HG03039 (cell line): ENCODE data around the gene PRDM11.

ENCODE experiments used
- ATAC-seq: cut with Tn5 transposase; IDR thresholded peaks from one replicate; pipeline ENCODE4 v1.9.1; 2021; ENCODE audit warnings: mild to moderate bottlenecking, moderate library complexity; ENCODE audit not compliant: unreplicated experiment

PRDM11 gene

DNA sequence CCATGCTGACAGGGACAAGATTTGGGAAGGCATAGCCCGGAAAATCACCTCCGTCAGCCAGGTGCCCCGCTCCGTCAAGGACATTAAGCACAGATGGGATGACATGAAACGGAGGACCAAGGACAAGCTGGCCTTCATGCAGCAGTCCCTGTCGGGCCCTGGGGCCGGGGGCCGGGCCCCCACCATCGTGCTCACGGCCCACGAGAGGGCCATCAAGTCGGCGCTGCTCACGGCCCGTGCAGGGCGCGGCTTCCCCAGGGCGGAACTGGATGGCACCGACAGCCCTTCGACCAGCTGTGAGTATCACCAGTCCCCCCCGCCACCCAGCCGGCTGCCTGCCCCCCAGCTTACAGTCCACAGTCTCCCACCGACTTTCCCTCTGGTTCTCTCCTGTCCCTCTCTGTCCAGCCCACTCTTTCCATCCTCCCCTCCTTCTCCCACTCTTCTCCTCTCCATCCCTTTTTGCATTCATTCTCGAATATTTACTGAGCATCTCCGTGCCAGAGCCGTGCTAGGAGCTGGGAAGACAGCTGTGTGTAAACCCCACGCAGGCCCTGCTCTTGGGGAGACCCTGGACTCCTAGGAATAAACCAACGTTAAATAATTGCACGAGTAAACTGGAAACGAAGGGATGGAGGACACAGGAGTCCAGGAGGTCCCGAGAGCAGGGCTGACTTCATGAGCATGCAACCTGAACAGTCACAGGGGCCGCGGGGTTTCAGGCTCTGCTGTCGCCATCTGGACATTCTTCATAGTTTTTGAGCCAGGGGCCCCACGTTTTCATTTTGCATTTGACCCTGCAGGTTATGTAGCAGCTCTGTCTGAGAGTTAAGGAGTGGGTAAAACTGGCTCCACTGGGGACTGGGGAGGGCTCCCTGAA lies 62.8 kb downstream of the PRDM11 start:
- no peak for ATAC-seq

DNA sequence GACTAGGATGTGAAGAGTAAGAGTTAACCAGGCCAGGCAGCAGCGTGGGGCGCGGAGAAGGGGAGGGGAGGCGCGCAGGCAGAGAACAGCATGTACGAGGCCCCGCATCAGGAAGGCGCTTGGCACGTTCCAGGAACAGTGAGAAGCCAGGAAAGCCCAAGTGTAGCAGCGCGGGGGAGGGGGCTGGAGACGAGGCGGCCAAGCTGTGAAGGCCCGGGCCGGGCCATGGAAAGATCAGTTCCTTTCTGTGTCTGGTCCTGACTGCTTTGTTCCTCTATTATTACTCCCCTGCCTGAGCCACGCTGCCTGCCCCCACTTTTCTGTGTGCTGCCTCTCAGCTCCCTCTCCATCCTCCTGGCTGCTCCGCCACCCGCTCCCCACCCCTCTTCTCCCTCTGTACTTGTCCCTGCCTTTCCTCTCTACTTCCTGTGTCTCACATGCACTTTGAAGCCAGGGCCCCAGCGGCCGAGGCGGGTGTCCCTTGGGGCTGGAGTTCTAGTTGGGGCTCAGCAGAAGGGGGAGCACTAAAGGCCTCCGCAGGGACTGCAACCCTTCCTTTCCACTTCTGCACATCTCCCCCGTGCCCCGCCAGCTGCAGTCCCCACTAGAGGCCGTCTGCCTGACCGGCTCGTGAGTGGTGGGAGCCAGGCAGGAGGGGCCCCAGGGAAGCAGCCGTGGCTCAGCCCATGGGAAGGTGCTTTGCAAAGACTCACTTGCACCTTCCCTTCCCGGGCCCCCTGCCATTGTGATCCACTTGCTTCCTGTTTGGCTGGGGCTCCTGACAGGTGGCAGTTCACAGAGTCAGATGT lies 63.7 kb downstream of the PRDM11 start:
- ATAC-seq, result no peak

DNA sequence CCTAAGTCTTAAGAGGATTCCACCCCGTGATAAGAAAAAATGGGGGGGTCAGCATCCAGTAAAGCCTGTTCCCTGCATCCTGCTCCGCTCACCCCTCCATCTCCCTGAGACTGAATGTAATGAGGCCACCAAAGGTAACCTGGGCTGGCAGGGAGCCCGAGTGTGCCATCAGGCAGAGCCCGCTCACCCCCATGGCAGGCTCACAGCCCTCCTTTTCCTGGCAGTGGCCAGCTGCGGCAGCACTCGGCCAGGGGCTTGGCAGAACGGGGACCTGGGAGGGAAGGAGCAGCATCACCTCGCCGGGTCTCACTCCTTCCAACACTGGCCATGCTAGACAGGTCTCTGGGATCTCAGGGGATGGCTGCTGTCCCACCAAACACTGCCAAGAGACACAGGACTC lies 64.4 kb downstream of the PRDM11 start:
- no peak for ATAC-seq

DNA sequence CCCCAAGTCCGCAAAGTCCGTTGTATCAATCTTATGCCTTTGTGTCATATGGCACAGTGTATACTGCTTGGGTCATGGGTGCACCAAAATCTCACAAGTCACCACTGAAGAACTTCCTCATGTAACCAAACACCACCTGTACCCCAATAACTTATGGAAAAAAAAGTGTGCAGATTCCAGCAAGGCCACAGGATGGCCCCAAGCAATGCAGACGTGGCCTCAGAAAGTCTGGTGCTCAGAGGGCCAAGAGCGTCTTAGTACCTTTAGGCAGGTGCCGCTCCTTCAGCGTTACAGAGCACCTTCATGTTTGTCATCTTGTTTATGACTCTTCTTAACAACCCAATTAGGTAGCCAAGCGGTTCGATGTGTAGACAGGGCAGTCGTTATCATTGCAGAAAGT lies 65.3 kb downstream of the PRDM11 start:
- no peak for ATAC-seq

DNA sequence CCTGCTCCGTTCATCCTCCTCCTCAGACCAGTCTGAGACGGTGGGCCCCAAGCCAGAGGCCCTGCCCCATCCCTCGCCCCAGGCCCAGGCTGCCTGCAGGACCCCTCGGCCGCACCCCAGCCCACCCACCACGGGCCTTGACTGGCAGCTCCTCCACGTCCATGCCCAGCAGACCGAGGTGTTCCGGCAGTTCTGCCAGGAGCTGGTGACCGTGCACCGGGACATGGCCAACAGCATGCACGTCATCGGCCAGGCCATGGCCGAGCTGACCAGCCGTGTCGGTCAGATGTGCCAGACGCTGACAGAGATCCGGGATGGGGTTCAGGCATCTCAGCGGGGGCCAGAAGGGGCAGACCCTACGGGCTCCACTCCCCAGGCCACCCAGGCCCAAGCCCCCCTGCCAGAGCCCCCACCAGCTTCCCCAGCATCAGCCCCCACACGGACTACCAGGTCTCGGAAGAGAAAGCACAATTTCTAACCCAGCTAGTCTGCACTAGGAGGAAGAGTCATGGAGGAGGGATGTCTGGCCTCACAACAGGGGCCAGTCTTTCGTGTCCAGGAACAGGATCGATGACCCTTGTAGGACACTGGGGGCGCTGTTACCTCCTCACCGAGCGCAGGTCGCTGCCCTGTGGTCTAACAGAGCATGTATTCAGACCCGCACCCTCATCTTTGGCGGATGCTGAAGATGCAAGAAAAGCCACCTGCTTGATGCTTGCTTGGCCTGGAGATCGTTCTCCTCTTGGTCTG lies 66.3 kb downstream of the PRDM11 start:
- no peak for ATAC-seq

DNA sequence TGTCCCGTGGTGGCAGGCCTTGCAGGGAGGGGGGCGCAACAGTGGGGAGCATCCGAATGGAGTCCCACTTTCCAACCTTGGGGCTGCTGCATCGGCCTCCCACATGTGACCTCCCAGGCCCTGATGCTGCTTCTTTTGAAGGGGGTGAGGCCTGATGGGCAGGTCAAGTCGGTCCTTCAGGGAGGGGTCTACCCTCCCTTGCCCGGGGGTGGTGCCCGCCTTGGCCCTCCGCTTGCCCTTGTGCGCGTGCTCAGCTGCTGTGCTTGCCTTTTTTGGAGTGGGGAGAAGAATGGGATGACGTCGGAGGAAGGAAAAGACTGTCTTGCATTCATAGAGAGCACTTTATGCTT lies 66.9 kb downstream of the PRDM11 start:
- ATAC-seq, result no peak

DNA sequence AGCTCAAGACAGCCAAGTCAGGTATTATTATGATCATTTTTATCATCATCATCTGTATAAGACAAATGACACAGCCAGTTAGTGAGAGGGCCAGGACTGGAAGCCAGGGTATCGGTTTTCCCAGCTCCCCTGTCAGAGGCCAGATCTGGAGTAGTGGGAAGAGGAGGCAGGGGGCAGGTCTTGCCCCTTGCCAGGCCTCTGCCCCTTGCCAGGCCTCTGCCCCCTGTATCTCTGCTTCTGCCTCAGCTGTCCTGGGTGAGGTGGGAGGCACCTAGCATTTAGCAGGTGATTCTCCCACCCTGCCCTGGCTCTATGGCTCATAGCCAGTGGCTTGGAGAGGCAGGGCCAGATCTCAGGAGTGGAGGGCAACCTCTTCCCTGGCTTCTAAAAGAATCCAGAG lies 67.3 kb downstream of the PRDM11 start:
- ATAC-seq, result no peak

DNA sequence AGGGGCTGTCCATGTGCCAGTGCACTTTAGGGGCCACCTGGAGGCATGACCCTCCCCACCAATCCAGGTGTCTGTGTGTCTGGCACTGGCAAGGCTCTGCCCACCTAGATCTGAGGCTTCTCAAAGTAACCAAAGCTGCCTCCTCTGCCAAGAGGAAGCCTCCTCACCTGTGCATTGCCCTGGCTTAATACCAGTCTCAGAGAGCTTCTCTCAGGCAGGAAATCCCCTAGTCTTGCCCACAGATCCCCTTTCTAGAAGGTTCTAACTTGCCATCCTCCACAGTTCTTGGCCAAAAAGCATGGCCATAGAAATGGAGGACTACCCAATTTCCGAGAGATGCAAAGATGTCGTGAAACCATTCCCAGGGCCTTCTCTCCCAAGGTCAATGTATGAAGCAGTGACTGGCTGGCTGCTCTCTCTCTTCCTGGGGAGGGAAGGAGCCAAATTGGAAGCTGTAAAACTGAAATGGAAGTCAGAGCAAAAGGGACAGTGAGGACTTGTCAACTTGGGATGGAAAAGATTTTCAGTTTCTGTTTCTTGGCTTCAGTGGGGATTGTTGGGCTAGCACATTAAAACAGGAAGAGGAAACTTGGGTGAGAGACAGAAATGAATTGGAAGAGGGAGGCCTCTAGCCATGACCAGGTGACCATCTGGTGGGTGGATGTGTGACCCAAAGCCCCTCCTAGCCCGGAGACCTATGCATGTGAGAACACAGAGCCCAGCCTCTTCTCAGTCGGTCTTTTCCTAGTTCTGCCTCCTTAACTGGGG lies 68.8 kb downstream of the PRDM11 start:
- no peak for ATAC-seq

DNA sequence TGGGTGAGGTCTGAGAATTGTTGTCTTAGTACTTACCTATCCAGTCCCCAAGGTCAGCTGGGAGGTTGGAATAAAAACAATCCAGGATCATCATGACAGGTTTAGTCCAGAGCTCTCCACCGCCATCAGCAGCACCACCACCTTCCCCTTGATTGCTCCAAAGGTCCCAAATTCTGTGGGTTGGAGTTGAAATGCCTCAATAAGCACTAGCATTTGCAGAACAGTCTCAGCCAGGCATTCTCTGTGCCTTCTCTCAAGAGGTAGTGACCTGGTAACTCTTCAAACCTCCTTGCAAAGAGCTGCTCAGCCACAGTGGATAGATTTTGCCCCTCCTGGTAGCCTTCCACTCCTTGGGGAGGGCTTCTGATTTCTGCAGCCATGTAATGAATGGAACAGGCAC lies 69.6 kb downstream of the PRDM11 start:
- no peak for ATAC-seq

DNA sequence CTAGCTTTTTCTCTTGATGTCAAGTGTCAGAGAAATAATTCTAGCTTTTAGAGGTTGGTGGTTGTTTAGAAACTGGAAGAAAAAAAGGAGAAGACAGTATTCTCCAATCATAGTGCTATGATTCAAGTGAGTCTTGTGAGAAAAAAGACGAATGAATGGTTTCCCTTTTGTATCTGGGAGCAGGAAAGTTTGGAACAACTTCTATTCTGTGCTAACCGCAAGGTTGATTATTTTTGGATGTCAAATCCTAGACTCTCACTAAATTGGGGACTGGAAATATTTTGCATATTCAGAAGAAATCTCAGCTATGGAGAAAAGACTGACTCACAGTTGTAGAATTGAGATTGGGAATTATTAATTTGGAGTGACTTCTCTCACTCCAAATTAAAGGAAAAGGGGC lies 70.5 kb downstream of the PRDM11 start:
- ATAC-seq, result no peak

DNA sequence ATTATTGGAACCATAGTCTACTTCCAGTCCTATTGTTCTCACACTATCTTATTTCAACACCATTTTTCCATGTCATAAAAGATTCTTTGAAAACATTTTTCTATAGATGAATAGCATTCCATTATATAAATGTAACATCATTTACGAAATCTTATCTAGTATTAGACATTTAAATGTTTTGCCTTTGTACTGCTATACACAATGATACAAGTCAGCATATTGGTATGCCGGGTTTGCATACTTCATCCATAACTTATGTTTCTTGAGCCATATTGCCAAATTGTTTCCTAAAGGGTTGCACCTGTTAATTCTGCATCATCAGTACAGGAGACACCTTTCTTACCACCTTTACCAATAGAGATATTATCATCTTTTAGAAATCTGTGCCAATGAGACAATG lies 71.6 kb downstream of the PRDM11 start:
- no peak for ATAC-seq

DNA sequence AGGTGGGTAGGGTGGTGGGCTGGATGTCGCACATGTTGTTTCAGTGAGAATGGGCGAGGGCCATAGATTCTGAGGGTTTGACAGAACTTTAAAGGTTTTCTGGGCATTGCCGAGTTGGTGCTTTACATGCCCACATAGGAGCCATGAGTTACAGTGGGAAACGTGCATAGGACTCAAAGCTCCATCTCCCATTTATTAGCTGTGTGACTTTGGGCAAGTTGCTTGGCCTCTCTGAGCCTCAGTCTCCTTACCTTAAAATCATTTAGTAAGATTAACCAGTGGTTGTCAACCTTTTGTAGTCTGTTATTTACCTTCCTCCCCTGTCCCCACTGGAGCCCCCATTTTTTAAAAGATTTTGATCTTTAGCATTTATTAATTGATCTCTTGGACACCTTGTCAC lies 72.3 kb downstream of the PRDM11 start:
- no peak for ATAC-seq

DNA sequence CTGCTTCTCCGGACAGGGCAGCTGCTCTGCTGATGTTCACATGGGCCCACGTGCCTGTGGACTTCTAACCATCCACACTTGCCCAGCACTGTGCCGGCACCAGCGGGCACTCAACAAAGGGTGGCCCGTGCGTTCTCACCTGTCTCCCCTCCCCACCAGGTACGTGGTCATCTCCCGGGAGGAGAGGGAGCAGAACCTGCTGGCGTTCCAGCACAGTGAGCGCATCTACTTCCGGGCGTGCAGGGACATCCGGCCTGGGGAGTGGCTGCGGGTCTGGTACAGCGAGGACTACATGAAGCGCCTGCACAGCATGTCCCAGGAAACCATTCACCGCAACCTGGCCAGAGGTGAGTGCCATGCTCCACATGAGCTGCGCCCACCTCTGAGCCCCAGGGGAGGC lies 73.0 kb downstream of the PRDM11 start:
- no peak for ATAC-seq

DNA sequence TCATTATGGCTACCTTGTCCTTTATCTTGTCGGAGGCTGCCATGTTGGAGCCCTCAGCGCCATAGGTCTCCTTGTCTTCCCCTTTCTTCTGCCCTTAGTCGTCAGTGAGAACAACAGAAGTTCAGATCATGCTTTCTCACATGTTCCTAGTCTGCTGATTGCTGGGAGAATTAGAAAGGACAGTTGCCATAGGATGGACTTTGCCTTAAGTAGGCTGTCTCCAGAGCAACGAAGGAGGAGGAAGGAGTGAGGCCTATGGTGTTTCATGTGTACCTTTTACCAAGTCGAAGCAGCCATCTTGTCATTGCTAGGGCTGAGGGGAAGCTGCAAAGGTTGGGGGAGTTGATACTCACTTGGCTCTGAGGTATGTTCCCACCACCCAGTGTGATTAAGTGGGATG lies 77.1 kb downstream of the PRDM11 start:
- ATAC-seq, result no peak

DNA sequence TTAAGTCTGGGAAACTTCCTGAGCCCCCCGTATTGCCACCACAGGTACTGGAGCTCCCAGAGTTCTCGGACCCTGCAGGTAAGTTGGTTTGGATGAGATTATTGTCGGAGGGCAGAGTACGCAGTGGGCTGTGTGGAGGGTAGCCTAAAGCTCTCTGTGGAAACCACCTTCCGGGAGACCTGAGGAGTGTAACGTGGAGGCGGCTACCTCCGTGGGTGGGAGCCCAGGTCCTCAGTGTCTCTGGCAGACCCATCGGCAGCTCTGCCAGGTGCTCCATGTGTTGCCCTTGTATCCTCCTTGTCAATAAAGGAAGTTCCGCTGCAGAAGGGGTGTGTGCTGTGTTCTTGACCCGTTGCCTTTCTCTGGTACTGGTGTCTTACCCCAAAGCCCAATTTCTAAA lies 78.3 kb downstream of the PRDM11 start:
- ATAC-seq, result no peak

DNA sequence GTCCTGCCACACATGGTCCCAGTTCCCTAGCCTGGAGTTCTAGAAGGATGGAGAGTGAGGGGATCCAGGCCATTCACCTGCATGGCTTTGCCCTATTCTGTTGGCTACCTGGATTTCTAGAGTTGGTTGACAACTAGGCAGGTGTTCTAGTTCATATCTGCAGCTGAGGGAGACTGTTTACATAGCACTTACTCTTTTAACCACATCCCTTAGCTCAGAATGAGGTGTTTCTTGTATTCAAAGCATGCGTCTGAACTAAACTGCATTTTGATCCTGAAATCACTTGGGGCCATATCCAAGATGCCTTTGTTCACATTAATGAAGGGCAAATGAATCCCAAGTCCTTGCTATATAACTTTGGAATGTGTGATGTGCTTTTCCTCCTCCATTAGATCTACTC lies 78.8 kb downstream of the PRDM11 start:
- no peak for ATAC-seq

DNA sequence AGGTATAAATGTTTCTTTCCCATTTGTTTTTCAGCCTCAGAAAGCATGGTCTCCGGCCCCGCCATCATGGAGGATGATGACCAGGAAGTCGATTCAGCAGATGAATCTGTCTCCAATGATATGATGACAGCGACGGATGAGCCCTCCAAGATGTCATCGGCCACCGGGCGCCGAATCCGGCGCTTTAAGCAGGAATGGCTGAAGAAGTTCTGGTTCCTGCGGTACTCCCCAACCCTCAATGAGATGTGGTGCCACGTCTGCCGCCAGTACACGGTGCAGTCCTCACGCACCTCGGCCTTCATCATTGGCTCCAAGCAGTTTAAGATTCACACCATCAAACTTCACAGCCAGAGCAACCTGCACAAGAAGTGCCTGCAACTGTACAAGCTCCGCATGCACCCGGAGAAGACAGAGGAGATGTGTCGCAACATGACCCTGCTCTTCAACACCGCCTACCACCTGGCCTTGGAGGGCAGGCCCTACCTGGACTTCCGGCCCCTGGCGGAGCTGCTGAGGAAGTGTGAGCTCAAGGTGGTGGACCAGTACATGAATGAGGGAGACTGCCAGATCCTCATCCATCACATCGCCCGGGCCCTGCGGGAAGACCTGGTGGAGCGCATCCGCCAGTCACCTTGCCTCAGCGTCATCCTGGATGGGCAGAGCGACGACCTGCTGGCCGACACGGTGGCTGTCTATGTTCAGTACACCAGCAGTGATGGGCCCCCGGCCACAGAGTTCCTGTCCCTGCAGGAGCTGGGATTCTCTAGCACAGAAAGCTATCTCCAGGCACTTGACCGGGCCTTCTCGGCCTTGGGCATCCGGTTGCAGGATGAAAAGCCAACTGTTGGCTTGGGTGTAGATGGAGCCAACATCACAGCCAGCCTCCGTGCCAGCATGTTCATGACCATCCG lies 79.8 kb downstream of the PRDM11 start:
- ATAC-seq, result no peak

DNA sequence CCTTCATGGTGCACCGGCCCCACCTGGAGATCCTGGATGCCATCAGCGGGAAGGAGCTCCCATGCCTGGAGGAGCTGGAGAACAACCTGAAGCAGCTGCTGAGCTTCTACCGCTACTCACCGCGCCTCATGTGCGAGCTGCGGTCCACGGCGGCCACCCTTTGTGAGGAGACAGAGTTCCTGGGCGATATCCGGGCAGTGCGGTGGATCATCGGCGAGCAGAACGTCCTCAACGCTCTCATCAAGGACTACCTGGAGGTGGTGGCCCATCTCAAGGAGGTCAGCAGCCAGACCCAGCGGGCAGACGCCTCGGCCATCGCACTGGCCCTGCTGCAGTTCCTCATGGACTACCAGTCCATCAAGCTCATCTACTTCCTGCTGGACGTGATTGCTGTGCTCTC lies 80.5 kb downstream of the PRDM11 start:
- ATAC-seq, result no peak

DNA sequence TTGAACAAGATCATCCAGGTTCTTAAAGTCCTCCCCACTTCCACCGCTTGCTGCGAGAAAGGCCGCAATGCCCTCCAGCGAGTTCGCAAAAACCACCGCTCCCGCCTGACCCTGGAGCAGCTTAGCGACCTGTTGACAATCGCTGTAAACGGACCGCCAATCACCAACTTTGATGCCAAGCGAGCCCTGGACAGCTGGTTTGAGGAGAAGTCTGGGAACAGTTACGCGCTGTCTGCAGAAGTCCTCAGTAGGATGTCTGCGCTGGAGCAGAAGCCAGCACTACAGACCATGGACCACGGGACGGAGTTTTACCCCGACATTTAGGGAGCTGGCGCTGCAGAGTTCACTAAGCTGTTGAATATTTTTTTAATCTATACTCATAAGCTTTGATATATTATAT lies 81.4 kb downstream of the PRDM11 start:
- no peak for ATAC-seq
